Activated CD4-positive, alpha-beta T cell treated with anti-CD3 and anti-CD28 coated beads, Interleukin-2, Interleukin-6, amounts not matched to agents 100 ng/mL and 50 ng/mL, durations not matched to agents 16 hours and 8 hours (primary cell): ENCODE measurements around the gene LINGO1.

Experiments used
- DNase-seq: peaks from one replicate; pipeline ENCODE4 v3.0.0-alpha.2; 2020

LINGO1 gene

GRCh38 chr15:77613814-77614213 lies 18.9 kb downstream of the LINGO1 start:
- DNase-seq: no peak

GRCh38 chr15:77612958-77613601 lies 19.6 kb downstream of the LINGO1 start:
- no peak for DNase-seq

- DNase-seq: no peak
Measured at GRCh38 chr15:77611767-77612166, 20.9 kb downstream of the LINGO1 start.

GRCh38 chr15:77610731-77611130 lies 22.0 kb downstream of the LINGO1 start:
- no peak for DNase-seq

- no peak for DNase-seq
Measured at GRCh38 chr15:77609558-77609957, 23.2 kb downstream of the LINGO1 start.

GRCh38 chr15:77608774-77609173 lies 23.9 kb downstream of the LINGO1 start:
- DNase-seq: no peak

DNA sequence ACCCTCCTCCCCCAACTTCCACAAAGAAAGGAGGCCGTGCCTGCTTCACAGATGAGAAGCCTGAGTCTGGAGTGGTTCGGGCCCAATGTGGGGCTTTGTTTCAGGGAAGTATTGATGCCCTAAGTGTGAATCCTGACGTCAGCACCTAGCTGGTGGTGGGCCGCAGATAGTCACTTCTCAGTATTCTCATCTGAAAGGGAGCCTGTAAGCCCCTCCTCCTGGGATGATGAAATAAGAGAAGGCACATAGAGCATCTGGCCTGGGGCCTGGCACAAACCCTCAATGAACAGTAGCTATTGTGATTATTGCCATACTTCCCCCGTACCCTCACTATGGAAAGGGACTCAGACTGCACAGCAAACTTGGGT lies 24.8 kb downstream of the LINGO1 start:
- no peak for DNase-seq

DNA sequence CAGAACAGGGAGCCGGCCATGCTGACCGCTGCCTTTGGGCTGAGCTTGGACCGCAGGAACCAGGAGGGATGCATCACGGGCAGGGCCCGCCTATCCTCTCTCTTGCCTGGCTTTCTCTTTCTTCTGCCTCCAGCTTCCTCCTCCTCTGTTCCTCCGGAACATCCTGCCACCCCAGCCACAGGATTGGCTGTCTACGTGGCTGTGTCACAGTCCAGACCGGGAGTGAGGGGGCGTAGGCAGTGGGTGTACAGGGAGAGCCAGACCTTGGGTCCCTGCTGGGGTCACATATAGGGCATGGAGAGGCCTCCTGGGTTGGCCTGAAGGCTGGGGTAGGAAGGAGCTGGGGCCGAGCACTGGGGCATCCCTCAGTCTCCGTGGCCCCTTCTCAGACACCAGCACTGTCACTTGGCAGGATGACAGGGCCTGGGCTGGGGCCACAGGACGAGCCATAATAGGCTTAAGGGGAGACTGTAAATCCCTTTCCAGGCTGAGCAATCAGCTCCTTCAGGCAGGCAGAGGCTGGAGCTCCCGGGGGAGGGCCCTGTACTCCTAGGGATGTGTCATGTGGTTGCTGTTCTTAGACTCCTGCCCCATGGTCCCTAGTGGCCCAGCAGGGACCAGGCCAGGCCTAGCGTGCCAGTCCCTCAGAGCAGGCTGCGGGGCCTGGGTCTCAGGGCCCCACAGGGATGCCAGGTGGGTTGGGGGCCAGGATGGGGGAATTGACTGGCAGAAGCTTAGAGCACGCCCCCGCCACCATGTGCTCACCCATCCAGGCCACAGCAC lies 25.4 kb downstream of the LINGO1 start:
- no peak for DNase-seq

DNA sequence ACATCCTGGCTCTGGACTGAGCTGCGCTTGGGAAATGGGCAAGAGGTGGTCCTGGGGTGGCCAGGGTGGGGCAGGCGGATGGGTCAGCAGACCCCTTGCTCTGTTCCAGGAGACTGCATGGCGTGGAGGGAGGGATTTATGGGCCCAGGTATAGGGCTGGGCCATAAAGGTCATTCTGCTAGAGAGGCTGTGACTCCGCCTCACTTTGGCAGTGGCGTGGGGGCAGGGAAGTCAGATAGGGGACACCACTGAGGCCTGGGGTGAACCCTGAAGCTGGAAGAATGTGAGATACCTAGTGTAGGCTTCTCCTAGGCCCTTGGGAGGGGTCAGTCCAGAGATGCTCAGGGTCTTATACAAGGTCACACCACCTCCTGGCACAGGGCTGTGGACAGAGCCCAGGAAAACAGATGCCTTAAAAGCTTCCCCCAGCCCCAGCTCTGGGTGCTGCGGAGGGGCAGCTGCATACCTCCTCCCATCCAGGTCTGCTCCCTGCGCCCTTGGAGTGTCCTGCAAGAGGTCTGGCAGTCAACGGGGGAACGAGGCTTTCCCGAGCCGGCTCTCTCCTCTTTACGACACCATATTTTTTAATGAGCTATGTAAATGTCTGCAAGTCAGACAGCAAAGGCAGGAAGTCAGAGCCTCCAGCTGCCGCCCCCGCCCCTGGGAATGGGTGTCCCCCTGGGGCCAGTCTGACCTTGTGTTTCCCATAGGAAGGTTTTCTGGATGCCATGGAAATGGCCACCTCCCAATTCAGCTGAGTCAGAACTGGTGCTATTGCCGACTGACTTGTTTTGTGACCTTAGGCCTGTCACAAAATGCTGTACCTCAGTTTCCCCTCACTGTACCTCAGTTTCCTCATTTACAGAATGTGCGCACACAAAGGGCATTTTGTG lies 26.3 kb downstream of the LINGO1 start:
- DNase-seq: no peak

GRCh38 chr15:77605547-77605946 lies 27.2 kb downstream of the LINGO1 start:
- no peak for DNase-seq

DNA sequence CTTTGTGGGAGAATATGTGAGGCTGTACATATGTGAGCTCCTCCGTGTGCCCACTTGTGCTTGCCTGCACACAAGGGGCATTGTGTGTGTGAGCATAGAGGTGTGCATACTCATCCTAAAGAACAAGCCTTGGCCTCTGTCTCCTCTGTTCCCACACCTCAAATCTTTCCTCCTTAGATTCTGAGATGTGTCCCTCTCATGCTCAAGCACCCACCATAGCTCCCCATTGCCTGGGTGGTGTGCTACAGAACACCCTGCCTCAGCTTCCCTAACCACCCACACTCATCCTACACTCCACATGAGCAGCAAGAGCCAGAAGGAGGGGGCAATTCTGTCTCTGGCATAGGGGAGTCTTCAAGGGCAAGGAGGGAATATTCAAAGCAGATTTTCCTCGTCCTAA lies 27.7 kb downstream of the LINGO1 start:
- no peak for DNase-seq

DNA sequence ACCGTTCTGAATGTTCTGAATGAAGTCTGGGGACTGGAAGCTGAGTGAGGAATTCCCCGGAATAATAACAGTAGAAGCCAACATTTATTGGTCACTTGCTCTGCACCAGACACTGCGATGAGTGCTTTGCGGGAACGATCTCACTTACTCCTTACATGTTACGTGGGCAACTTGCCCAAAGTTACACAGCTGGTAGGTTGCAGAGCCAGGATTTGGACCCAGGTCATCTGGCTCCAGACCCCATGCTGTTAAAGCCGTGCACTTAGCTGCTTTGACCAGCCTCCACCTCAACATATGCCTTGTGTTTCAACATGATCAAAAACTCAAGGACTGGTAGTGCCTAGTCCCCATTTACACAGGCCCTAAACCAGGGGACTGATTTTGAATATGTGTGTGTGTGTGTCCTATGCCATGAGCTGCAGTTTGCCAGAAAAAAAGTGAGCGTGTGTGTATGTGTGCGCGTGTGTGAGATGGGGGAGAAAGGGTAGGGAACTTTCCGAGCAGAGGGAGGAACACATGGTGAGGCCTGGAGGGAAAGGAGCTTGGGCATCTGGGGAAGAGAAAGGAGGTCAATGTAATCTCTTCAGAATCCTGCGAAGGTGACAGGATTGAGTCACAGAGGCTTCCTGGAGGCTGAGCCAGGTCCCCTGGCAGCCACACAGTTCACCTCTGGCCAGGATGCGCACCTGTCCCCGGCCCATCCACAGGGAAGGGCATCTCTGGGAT lies 28.9 kb downstream of the LINGO1 start:
- DNase-seq: no peak

DNA sequence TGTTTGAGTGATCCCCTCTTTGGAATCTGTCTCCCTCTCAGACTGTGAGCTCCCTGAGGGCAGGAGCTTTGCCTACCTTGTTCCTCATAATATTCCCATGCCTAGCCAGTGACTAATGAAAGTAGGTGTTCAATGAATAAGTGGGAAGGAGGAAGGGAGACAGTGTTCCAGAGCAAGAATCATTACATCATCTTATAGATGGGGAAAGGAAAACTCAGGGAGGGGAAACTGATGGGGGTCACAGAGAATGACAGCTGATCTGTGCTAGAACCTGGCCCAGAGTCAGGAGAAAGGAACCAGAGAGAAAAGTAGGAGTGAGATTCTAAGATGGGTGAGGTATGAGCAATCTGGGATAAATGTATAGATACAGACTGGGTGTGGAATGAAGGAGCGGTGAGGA lies 29.9 kb downstream of the LINGO1 start:
- no peak for DNase-seq

- peak; percentile 23 for DNase-seq
Measured at GRCh38 chr15:77599899-77600298, 32.8 kb downstream of the LINGO1 start.

DNA sequence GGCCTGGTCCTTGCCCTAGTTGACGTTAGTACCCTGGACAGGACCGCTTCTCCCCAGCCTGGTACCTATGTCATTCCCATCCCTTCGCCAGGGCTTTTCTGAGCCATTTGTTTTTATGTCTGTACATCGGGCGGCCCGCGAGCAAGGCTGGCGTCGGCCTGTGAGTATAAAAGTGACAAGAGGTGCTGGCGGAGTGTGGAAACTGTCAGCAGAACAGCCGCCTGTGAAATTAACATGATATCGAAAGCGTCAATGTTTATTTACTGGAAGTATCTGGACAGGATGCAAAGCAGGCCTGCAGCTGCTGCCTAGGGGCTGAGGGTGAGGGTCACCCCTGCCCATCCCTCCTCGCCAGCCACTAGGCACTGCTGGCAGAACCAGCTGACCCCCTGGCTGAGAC lies 33.4 kb downstream of the LINGO1 start:
- DNase-seq: no peak

- no peak for DNase-seq
Measured at GRCh38 chr15:77598644-77599043, 34.1 kb downstream of the LINGO1 start.

DNA sequence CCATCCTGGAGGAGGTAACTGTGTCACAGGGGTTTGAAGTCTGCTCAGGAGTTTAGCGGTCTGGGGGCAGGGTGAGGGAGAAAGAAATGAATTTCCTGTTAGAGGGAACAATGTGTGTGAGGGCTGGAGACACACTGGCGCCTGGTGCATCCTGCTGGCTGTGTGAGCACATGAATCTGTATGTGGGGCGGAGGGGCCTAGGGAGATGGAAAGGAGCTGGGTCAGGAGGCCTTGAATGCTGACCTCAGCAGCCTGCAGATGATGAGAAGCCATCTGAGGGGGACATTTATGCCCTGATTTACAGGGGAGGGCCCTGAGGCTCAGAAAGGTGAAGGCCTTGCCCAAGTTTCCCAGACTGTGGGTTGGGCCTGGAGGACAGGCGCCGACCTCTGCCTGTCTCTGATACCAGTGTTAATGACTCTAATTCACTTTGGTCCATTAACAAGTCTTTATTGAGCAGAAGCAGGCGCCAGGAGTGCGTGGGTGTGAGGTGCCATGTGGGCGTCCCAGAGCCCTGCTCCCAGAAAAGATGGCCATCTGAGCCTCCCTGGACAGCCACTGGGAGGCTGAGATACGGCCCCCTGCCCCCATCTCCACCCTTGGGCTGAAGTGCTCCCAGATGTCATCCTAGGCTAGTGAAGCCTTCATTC lies 34.8 kb downstream of the LINGO1 start:
- DNase-seq: no peak

- DNase-seq: no peak
Measured at GRCh38 chr15:77596821-77597803, 35.6 kb downstream of the LINGO1 start.

GRCh38 chr15:77595231-77595630 lies 37.5 kb downstream of the LINGO1 start:
- no peak for DNase-seq

DNA sequence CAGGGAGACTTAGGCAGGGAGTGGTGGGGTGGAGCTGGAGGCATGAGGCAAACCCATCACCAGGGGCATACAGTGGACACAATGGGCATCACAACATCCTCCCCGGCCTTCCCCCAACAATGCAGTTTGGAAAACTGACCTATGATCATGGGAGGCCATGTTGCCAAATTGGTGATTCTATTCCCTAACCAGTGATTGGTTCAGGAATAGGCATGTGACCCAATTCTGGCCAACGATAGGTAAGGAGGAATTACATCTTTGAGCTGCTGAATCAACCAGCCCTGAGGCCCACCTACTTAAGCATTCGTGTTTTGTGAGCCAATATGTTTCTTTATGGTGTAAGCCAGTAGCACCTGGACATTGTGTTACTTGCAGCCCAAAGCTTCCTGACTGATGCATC lies 40.0 kb downstream of the LINGO1 start:
- no peak for DNase-seq

- no peak for DNase-seq
Measured at GRCh38 chr15:77591968-77592613, 40.6 kb downstream of the LINGO1 start.
